Left hindlimb (tissue), 1 donor: ENCODE measurements around the gene DMXL2.
"Not testable (repeated sequence)": the region's sequence is repeated elsewhere in the genome, so short reads cannot be mapped to it uniquely, and the experiment has no call there.

Source experiments
- DNase-seq: peaks from one replicate; pipeline ENCODE4 v3.0.0-alpha.2; 2018

Gene DMXL2

GRCh38 chr15:51621155-51621765 is 1.3 kb downstream of the DMXL2 start:
- DNase-seq = no peak

GRCh38 chr15:51620641-51621040 is 1.9 kb downstream of the DMXL2 start:
- DNase-seq = no peak

DNA sequence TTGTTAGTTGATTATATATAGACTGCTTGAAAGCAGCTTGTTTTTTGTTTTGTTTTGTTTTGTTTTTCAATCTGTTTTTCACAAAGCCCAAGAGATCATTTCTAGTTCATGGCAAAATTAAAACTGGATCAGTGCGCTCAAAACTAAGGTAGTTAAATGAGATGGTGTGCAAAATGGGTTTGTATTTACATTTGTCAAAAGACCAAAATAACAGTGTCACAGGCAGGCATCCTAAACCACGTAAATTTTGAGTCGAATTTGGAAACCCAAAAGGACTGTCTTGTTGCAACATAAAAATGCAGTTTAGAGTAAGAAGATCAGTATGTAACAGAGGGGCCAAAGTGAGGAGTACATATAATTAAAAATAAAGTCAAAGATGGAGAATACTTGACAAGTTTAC is 2.4 kb downstream of the DMXL2 start:
- DNase-seq = no peak

DNA sequence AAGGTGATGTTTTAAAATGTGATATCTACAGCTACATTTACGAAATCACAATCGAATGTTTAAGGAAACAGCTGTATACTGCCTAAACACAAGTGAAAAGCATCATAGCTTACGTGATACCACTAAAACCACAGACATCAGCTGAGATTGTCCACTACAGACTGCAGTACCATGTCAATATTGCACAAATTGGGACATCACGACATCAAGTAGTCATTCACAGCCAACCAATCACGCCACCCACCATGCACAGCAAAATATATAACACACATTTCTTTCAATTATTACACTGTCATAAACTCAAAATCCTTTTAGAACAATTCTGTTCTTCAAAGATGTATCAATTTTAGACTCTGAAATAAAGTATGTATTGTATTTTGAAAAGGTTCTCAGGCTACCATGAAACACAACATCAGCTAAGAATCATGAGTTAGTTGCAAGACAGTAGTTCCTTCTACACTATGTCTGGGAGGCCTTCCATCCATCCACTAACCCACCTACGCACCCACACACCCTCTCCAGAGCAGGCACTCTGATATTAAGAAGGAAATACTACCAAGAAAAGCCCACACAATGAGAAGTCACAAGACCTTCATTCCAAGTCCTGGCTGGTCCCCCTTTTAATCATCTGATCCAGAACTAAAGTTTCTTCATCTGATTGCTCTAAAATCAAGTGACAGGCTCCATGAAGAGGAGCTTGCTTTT is 3.1 kb downstream of the DMXL2 start:
- DNase-seq = no peak

- no peak for DNase-seq
Measured at GRCh38 chr15:51617886-51618285, 4.7 kb downstream of the DMXL2 start.

GRCh38 chr15:51613951-51614350 is 8.6 kb downstream of the DMXL2 start:
- no peak for DNase-seq

GRCh38 chr15:51612669-51613068 is 9.9 kb downstream of the DMXL2 start:
- not testable (repeated sequence) for DNase-seq

DNA sequence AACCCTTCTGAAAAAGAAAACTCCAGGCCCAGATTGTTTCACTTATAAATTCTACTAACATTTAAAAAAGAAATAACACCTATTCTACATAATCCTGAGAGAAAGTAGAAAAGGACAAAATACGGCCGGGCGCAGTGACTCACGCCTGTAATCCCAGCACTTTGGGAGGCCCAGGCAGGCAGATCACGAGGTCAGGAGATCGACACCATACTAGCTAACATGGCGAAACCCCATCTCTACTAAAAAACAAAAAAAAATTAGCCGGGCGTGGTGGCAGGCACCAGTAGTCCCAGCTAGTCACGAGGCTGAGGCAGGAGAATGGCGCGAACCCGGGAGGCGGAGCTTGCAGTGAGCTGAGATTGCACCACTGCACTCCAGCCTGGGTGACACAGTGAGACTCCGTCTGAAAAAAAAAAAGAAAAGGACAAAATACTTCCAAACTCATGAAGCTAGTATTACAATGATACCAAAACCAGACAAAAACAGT is 19.1 kb downstream of the DMXL2 start:
- DNase-seq = not testable (repeated sequence)

GRCh38 chr15:51603002-51603401 is 19.6 kb downstream of the DMXL2 start:
- DNase-seq = no peak

DNA sequence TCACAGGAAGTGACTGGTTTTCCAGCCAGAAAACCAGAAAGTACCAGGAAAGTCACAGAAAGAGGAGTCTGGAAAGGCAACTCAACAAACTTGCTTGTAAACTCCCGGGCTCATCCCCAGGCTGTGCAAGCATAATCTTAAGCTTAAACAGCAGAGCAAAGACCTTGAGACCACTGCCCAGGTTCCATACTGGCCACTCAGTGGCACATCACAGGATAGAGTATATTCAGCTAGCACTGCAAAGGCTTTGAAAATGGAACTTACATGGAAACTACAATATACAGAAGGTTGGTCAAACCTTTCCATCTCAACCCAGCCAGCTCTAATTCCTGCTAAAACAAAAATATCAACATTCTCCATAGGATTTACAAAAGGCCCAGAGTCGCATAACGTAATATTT is 20.1 kb downstream of the DMXL2 start:
- no peak for DNase-seq

GRCh38 chr15:51601801-51602200 is 20.8 kb downstream of the DMXL2 start:
- no peak for DNase-seq

GRCh38 chr15:51600114-51600513 is 22.5 kb downstream of the DMXL2 start:
- DNase-seq = no peak

- DNase-seq = no peak
Measured at GRCh38 chr15:51589881-51590568, 32.5 kb downstream of the DMXL2 start.

GRCh38 chr15:51588966-51589365 is 33.6 kb downstream of the DMXL2 start:
- DNase-seq = no peak

DNA sequence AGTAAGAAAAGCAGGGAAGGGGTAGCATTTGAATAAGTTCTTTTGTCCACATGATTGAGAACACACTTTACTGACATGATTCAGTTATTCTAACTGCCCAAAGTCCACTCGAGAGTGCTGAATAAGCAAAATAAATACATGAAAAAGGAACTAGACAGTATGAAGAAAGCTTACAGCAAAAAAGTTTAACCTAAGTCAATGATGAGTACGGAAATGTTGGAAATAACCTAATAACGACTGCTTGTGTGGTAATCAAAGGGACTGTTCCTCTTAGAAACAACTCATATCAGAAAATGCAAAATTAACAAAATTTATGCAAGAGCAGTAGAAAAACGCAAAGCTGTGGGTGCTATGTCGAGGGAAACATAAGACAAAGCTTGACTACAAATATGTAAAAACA is 36.6 kb downstream of the DMXL2 start:
- no peak for DNase-seq

GRCh38 chr15:51580982-51581381 is 41.6 kb downstream of the DMXL2 start:
- no peak for DNase-seq

DNA sequence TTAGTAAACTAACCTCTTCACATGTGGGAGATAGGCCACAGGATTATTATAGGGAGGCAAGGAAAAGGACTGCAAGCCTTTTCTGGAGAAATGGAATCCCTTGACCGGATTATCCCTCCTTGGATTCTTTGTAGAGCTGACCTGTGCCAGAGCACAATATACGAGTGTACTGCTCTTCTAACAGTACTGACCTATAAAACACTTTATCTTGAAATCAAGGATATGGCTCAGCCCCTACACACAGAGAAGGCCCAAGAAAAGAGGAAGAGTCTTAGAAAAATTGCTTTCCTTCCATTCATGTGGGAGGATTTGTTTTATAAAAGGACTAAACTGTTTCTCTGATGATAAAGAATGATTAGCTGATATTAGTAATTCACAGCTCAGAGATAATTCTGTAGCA is 42.2 kb downstream of the DMXL2 start:
- DNase-seq = no peak

GRCh38 chr15:51579012-51579411 is 43.6 kb downstream of the DMXL2 start:
- no peak for DNase-seq

- DNase-seq = no peak
Measured at GRCh38 chr15:51577636-51578304, 44.8 kb downstream of the DMXL2 start.

GRCh38 chr15:51576911-51577500 is 45.6 kb downstream of the DMXL2 start:
- DNase-seq = no peak

DNA sequence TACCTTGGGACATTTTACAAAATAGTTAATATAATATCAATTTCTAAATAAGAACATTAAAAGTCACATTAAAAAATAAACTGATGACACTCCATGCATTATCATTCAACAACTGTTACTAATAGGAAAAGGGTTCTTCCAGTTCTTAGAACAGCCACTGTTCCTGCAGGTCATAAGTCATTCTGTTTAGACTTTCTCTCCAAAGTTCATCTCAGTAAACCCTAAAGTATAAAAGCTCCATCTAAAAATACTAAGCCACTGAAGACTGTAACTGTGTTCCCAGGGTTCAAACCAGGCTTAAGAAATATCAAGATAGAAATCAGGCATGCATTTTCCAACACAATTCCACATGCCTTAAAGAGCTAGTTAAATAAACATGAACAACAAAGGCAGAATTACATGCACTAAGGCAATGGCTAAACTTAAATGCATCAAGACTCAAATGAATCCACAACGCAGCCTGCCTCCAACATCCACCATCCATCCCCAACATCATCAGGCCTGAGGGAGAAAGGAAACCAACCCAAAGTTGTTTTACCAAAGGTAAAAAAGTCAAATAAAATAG is 46.2 kb downstream of the DMXL2 start:
- no peak for DNase-seq

GRCh38 chr15:51575775-51576174 is 46.8 kb downstream of the DMXL2 start:
- no peak for DNase-seq

GRCh38 chr15:51573352-51573751 is 49.2 kb downstream of the DMXL2 start:
- not testable (repeated sequence) for DNase-seq
